Cardiac fibroblast (primary cell): Measurements from ENCODE around the gene TYK2.
A peak's percentile ranks its signal among the peaks of the same experiment; 100 is the strongest.

Source experiments
- DNase-seq, 2 donors: peaks; one replicate each; pipeline versions ENCODE4 v3.0.0 to v3.0.0-alpha.2; 2010; ENCODE audit warnings: low read depth in 2 of 2
- H3K4me3 ChIP-seq, 2 donors: replicated peaks in 1 of 2; 1 replicate in 1 of 2; 2 replicates in 1 of 2; pipeline ENCODE4 v1.5.1; 2011; ENCODE audit warnings: low read depth in 2 of 2, low read length in 2 of 2, mild to moderate bottlenecking in 2 of 2, moderate library complexity in 1 of 2
- CTCF ChIP-seq: IDR thresholded peaks from one replicate; pipeline ENCODE4 v1.5.1; 2011; ENCODE audit warnings: low read depth, mild to moderate bottlenecking, low read length, inconsistent platforms

The TYK2 gene

DNA sequence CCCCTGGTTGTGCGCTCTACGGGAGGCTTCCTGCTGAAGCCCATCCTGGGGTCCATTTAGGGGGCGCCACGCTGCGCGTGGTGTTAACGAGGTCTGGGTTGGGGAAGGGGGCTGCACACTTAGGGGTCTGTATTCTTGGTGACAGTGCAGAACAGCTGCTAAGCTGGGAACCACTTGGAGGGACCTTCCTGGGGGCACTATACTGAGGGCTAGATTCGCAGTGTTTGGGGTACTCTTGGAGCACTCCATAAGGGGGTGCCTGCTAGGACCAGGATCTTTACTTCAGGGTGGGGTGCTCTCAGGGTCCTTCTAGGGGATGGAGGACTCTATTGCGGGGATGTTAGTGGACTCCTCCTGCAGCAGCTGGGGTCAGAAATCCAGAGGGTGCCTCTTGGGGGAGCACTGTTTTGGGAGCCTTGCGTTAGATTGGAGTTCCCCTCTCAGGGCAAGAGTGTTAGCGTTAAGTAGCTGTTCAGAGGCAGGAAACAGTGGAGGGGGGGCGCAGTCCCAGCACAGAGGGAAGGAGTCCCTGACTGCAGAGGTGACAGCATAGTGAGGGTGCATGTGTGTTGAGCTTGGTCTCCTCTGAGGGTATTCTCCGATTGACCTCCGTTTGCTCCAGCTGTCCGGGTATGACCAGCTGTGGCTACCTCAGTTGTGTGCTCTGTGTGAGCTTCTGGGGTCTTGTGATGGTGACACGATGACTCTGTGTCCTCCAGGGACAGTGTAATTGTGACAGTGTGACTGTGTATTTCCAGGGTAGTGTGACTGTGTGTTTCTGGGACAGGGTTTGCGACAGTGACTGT lies 41.1 kb upstream of the TYK2 start:
- DNase-seq: no peak
- H3K4me3 ChIP-seq: no peak overlapping the region
- TF ChIP-seq CTCF: no peak

GRCh38 chr19:10420444-10421239 lies 40.3 kb upstream of the TYK2 start, which contains the start of gene PDE4A:
Gene PDE4A (plus strand): TSS chr19:10420538. CDS start chr19:10420765, 227 bp downstream.
- peak; percentile 41 to 45 for DNase-seq
- peak within 1 kb of the TSS; percentile 38 to 45 for H3K4me3 ChIP-seq
- peak; percentile 47 for TF ChIP-seq CTCF

GRCh38 chr19:10419646-10420443 lies 39.5 kb upstream of the TYK2 start:
- no peak for TF ChIP-seq CTCF
- H3K4me3 ChIP-seq: peak overlapping the region; percentile 38 to 45
- peak; percentile 46 to 61 for DNase-seq

DNA sequence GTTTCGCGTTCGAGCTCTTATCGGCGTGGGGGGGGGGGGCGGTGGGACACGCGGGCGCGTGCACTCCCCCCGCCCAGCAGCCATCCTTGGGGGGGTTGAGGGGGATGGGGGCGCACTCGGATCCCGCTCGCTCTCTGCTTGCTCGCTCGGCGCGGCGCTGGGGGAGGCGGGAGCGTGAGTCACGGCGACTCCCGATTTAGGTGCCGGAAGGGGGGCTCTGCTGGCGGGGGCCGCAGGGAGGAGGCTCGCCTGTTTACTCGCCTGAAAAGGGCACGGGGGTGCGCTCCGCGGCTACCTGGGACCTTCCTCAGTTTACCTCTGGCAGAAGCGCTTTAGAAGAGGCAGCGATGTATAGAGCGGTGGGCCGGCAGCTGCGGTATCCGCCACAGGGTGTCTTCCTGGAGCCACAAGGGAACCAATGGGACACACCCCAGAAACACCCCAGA lies 38.9 kb upstream of the TYK2 start:
- peak overlapping the region; percentile 17 to 32 for H3K4me3 ChIP-seq
- DNase-seq: no peak
- TF ChIP-seq CTCF: no peak

DNA sequence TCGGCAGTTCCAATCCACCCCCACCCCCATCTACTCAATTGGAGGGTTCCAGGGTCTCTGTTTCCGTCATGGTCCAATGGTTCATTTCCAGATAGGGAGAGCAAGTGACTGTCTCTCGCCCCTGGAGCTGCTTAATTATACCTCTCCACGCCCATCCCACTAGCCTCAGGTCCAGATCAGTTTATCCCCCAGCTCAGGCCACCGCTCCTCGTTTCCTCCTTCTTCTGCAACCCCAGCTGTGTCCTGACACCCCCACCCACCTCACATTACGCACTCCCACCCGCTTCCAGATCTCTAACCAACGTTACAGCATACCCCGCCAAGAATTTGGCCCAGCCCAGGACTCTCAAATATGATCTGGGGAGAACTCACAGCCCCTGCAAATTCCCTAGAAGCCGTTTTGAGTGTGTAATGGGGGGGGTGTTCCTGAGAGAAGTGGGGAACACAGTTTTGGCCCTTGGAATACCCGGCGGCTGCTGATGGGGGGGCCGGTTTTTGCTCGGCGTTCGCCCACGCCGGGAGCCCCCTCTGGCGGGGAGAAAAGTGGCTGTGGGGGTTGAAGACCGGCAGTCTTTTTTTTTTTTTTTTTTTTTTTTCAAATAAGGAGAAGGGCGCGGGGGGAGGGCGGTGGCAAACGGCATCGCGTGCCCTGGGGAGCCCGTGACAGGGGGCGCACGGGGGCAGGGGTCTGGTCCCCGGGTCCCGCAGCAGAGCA lies 38.3 kb upstream of the TYK2 start:
- TF ChIP-seq CTCF: no peak
- H3K4me3 ChIP-seq: no peak overlapping the region
- no peak for DNase-seq

GRCh38 chr19:10418235-10418484 lies 37.8 kb upstream of the TYK2 start:
- DNase-seq: no peak
- TF ChIP-seq CTCF: no peak
- H3K4me3 ChIP-seq: no peak overlapping the region
